ENCODE measurements around the gene MIXL1.
"Not testable (repeated sequence)": the region's sequence is repeated elsewhere in the genome, so short reads cannot be mapped to it uniquely, and the experiment has no call there.

The MIXL1 gene

GRCh38 chr1:226215239-226215638 lies 8.2 kb upstream of the MIXL1 start:
- DNase-seq: no peak

GRCh38 chr1:226216056-226216455 lies 7.4 kb upstream of the MIXL1 start:
- DNase-seq: no peak

GRCh38 chr1:226217273-226217672 lies 6.2 kb upstream of the MIXL1 start:
- DNase-seq: no peak

GRCh38 chr1:226220473-226221189 lies 2.8 kb upstream of the MIXL1 start:
- DNase-seq: no peak

- DNase-seq: no peak
These were observed 778 bp upstream of the MIXL1 start for GRCh38 chr1:226222686-226223085.

- DNase-seq: no peak
These were observed 351 bp downstream of the MIXL1 start for GRCh38 chr1:226223786-226224244.

GRCh38 chr1:226226601-226227000 lies 3.1 kb downstream of the MIXL1 start:
- DNase-seq: no peak

GRCh38 chr1:226233293-226233692 lies 9.8 kb downstream of the MIXL1 start:
- DNase-seq: no peak

- DNase-seq: no peak
These were observed 10.3 kb downstream of the MIXL1 start for GRCh38 chr1:226233806-226234205.

- DNase-seq: no peak
These were observed 13.4 kb downstream of the MIXL1 start for GRCh38 chr1:226236826-226237225.

GRCh38 chr1:226239421-226239820 lies 16.0 kb downstream of the MIXL1 start:
- no peak for DNase-seq

- no peak for DNase-seq
These were observed 24.6 kb downstream of the MIXL1 start for GRCh38 chr1:226248091-226248490.

- DNase-seq: no peak
These were observed 25.3 kb downstream of the MIXL1 start for GRCh38 chr1:226248796-226249195.

GRCh38 chr1:226250511-226250910 lies 27.0 kb downstream of the MIXL1 start:
- DNase-seq: no peak

GRCh38 chr1:226252841-226253240 lies 29.4 kb downstream of the MIXL1 start:
- not testable (repeated sequence) for DNase-seq

- DNase-seq: no peak
These were observed 30.5 kb downstream of the MIXL1 start for GRCh38 chr1:226253933-226254332.

GRCh38 chr1:226255380-226255779 lies 31.9 kb downstream of the MIXL1 start:
- no peak for DNase-seq

- no peak for DNase-seq
These were observed 38.4 kb downstream of the MIXL1 start for GRCh38 chr1:226261818-226262217.

GRCh38 chr1:226268421-226269124 lies 45.1 kb downstream of the MIXL1 start:
- DNase-seq: no peak

- peak; percentile 26 for DNase-seq
These were observed 48.9 kb downstream of the MIXL1 start for GRCh38 chr1:226272233-226272902.

GRCh38 chr1:226274138-226274537 lies 50.7 kb downstream of the MIXL1 start:
- no peak for DNase-seq

GRCh38 chr1:226276077-226276682 lies 52.7 kb downstream of the MIXL1 start:
- DNase-seq: no peak

Data from NCI-H1105 (cell line).